ENCODE data around the gene VWA3B. TPM values are rescaled to one million over a fixed set of nuclear protein-coding genes. Genes with fewer than 3 reads are reported as not detected.
A peak's percentile ranks its signal among the peaks of the same experiment; 100 is the strongest.

VWA3B gene
- total RNA-seq, 1 donor from 2014 or later, result not detected

- TF ChIP-seq CTCF (IDR thresholded peaks at IDR 0.05), result no peak
- peak in 1 of 2 donors; percentile 25 for DNase-seq (ENCODE audit: low spot score in 2 of 2)
- no peaks in the 10 kb centered on the region for H3K27me3 ChIP-seq
- no peaks in the 10 kb centered on the region for H3K9me3 ChIP-seq
- no peaks in the 10 kb centered on the region for H3K36me3 ChIP-seq
- H3K27ac ChIP-seq, result no peak overlapping the region
- intact Hi-C loops (cut with DNase I), result no loop called here
- no peaks in the 10 kb centered on the region for H3K4me1 ChIP-seq
- no peak overlapping the region for H3K4me3 ChIP-seq
Observed at GRCh38 chr2:98282109-98282508, 195.1 kb downstream of the VWA3B start.

GRCh38 chr2:98293030-98293429, 206.1 kb downstream of the VWA3B start:
- TF ChIP-seq CTCF (IDR thresholded peaks at IDR 0.05), result no peak
- H3K27ac ChIP-seq, result no peak overlapping the region
- intact Hi-C loops (cut with DNase I), result no loop called here
- peaks cover 0 to 3% of the 10 kb centered on the region in 2 donors for H3K9me3 ChIP-seq
- no peak for DNase-seq (ENCODE audit: low spot score in 2 of 2)
- H3K4me1 ChIP-seq, result peaks cover 0 to 3% of the 10 kb centered on the region in 2 donors
- H3K27me3 ChIP-seq, result no peaks in the 10 kb centered on the region
- no peak overlapping the region for H3K4me3 ChIP-seq
- H3K36me3 ChIP-seq, result no peaks in the 10 kb centered on the region

GRCh38 chr2:98293931-98294687, 207.1 kb downstream of the VWA3B start:
- intact Hi-C loops (cut with DNase I), result no loop called here
- Histone ChIP-seq H3K36me3 (no peaks in the 10 kb centered on the region), H3K9me3 (no peaks in the 10 kb centered on the region), H3K4me1 (peaks cover 0 to 3% of the 10 kb centered on the region in 2 donors), H3K4me3 (no peak overlapping the region), H3K27me3 (no peaks in the 10 kb centered on the region), H3K27ac (no peak overlapping the region)
- TF ChIP-seq CTCF (IDR thresholded peaks at IDR 0.05), result no peak
- DNase-seq (ENCODE audit: low spot score in 2 of 2), result peak in 1 of 2 donors; percentile 24

- peaks cover 0 to 3% of the 10 kb centered on the region in 2 donors for H3K4me1 ChIP-seq
- H3K27me3 ChIP-seq, result no peaks in the 10 kb centered on the region
- no peak for TF ChIP-seq CTCF (IDR thresholded peaks at IDR 0.05)
- H3K9me3 ChIP-seq, result no peaks in the 10 kb centered on the region
- intact Hi-C loops (cut with DNase I), result no loop called here
- no peak overlapping the region for H3K4me3 ChIP-seq
- no peak overlapping the region for H3K27ac ChIP-seq
- H3K36me3 ChIP-seq, result no peaks in the 10 kb centered on the region
- no peak for DNase-seq (ENCODE audit: low spot score in 2 of 2)
Observed at GRCh38 chr2:98294711-98295110, 207.7 kb downstream of the VWA3B start.

- no peaks in the 10 kb centered on the region for H3K9me3 ChIP-seq
- peaks cover 0 to 3% of the 10 kb centered on the region in 2 donors for H3K4me1 ChIP-seq
- no peak for TF ChIP-seq CTCF (IDR thresholded peaks at IDR 0.05)
- no peak overlapping the region for H3K27ac ChIP-seq
- H3K36me3 ChIP-seq, result no peaks in the 10 kb centered on the region
- peak in 1 of 2 donors; percentile 45 for DNase-seq (ENCODE audit: low spot score in 2 of 2)
- no peak overlapping the region for H3K4me3 ChIP-seq
- no peaks in the 10 kb centered on the region for H3K27me3 ChIP-seq
- intact Hi-C loops (cut with DNase I), result no loop called here
Observed at GRCh38 chr2:98295275-98295674, 208.3 kb downstream of the VWA3B start.

All from ascending aorta (tissue), 2 donors.